A673 (cell line): Measurements from ENCODE around the gene ANO7. TPM values are rescaled to one million over a fixed set of nuclear protein-coding genes. Genes with fewer than 3 reads are reported as not detected.

Experiments used
- BruUV-seq: library from RNA; stranded (reverse); fragments of 400-500 nt; replicated peaks from 2 replicates; lab custom pipeline; 2021; lab: Mats Ljungman, UMichigan
- CTCF ChIA-PET: fragments of 300-600 bp; sonication (Branson Sonifier 250); formaldehyde crosslinking; loops from one replicate; lab custom pipeline; 2022; ENCODE audit warnings: antibody characterized with exemption; lab: Charles Lee
- POLR2A ChIA-PET: fragments of 300-600 bp; sonication (Branson Sonifier 250); formaldehyde crosslinking; loops from one replicate; lab custom pipeline; 2022; ENCODE audit warnings: antibody characterized with exemption; ENCODE audit not compliant: low non-redundant PET; lab: Charles Lee
- DNase-seq: peaks from one replicate; pipeline ENCODE4 v3.0.0-alpha.2; 2015; ENCODE audit warnings: low spot score
- H3K27ac ChIP-seq: fragments of 200-600 bp; sonication (generic); 2 replicates; pipeline ENCODE4 v1.5.1; 2016; ENCODE audit warnings: mixed run types, low read depth, mild to moderate bottlenecking, mixed read lengths, antibody characterized with exemption, low read length; ENCODE audit not compliant: poor library complexity, severe bottlenecking
- H3K27me3 ChIP-seq: fragments of 200-600 bp; sonication (generic); replicated peaks from 2 replicates; pipeline ENCODE4 v1.6.1; 2017; ENCODE audit warnings: mixed run types, low read depth, mild to moderate bottlenecking, mixed read lengths, antibody characterized with exemption, low read length; ENCODE audit not compliant: insufficient read depth, poor library complexity
- H3K36me3 ChIP-seq: fragments of 200-600 bp; sonication (generic); 2 replicates; pipeline ENCODE4 v1.6.1; 2016; ENCODE audit warnings: mixed run types, mild to moderate bottlenecking, mixed read lengths, antibody characterized with exemption, low read length; ENCODE audit not compliant: insufficient read depth, poor library complexity, severe bottlenecking
- H3K4me1 ChIP-seq: fragments of 200-600 bp; sonication (generic); 2 replicates; pipeline ENCODE4 v1.6.1; 2017; ENCODE audit warnings: mixed run types, mild to moderate bottlenecking, mixed read lengths, antibody characterized with exemption, low read length; ENCODE audit not compliant: insufficient read depth, poor library complexity, severe bottlenecking
- H3K4me3 ChIP-seq: fragments of 200-600 bp; sonication (generic); 2 replicates; pipeline ENCODE4 v1.5.1; 2016; ENCODE audit warnings: low read depth, mixed run types, mild to moderate bottlenecking, mixed read lengths, low read length; ENCODE audit not compliant: poor library complexity, severe bottlenecking
- H3K9me3 ChIP-seq: fragments of 200-600 bp; sonication (generic); 2 replicates; pipeline ENCODE4 v1.6.1; 2016; ENCODE audit warnings: mixed run types, low read depth, mild to moderate bottlenecking, mixed read lengths, antibody characterized with exemption, low read length; ENCODE audit not compliant: poor library complexity, severe bottlenecking
- EZH2 ChIP-seq: fragments of 200-600 bp; sonication (generic); IDR thresholded peaks from 2 replicates; pipeline ENCODE4 v1.6.1; 2017; ENCODE audit warnings: borderline replicate concordance, low read depth, mild to moderate bottlenecking, mixed read lengths, antibody characterized with exemption, low read length; ENCODE audit not compliant: poor library complexity, severe bottlenecking
- intact Hi-C: fragments of 100-400 bp; cut with micrococcal nuclease; formaldehyde crosslinking; loops from one replicate; pipeline ENCODE4 v1.10.0; 2022; ENCODE audit not compliant: unreplicated experiment
- total RNA-seq: library from RNA; stranded (reverse); gene quantifications from 2 replicates; pipeline ENCODE4 v1.2.3, GENCODE V29; 2021
- TF ChIP-seq, protein P1 (sequence below): fragments of 300-800, 200-600 bp; sonication (generic); conservative IDR thresholded peaks from 2 replicates; pipeline ENCODE4 v1.5.1; 2017; ENCODE audit warnings: low read depth, mild to moderate bottlenecking, antibody characterized with exemption, low read length, moderate library complexity, mixed read lengths

The ANO7 gene
- total RNA-seq, 1 experiment from 2014 or later, result 0.45 TPM

DNA sequence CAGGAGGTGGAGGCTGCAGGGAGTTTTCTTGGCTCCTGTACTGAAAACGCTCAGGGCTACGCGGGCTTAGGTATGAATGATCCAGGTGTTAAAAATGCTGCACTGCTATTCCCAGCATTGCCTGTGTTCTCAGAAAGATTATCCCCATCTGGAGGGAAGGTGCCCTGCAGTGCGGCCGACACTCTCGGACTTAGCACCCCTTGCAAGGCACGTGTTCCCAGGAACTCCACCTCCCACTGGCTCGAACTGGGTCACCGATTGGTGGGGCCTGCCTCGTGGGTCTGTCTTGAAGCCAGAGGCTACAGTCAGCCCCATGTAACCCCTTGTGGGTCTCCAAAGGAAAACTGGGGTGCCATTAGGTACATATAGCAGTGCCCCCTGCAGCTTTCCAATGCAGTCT, 25.7 kb downstream of the ANO7 start:
- no peak for TF ChIP-seq EZH2
- TF ChIP-seq, protein P1, sequence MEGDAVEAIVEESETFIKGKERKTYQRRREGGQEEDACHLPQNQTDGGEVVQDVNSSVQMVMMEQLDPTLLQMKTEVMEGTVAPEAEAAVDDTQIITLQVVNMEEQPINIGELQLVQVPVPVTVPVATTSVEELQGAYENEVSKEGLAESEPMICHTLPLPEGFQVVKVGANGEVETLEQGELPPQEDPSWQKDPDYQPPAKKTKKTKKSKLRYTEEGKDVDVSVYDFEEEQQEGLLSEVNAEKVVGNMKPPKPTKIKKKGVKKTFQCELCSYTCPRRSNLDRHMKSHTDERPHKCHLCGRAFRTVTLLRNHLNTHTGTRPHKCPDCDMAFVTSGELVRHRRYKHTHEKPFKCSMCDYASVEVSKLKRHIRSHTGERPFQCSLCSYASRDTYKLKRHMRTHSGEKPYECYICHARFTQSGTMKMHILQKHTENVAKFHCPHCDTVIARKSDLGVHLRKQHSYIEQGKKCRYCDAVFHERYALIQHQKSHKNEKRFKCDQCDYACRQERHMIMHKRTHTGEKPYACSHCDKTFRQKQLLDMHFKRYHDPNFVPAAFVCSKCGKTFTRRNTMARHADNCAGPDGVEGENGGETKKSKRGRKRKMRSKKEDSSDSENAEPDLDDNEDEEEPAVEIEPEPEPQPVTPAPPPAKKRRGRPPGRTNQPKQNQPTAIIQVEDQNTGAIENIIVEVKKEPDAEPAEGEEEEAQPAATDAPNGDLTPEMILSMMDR, result no peak
- intact Hi-C loops, result no loop called here
- no TSS peak for BruUV-seq

DNA sequence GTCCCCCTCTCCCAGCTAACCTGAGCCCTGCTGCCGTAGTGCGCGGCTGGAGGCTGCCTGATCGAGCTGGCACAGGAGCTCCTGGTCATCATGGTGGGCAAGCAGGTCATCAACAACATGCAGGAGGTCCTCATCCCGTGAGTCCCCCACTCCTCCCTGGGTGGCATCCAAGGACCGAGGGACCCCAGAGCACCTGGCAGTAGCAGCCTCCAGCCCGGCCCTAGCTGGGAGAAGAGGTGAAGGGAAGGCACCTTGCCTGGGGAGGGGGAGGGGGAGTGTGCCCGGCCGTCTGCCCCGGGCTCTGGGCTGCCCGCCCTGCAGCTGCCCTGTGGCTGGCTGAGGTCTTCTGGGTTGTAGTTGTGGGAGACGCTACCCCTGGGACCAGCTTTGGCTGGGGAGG, 26.3 kb downstream of the ANO7 start:
- BruUV-seq, result no TSS peak
- Histone ChIP-seq H3K4me1 (no peaks in the 10 kb centered on the region), H3K27me3 (no peaks in the 10 kb centered on the region), H3K36me3 (no peaks in the 10 kb centered on the region), H3K9me3 (no peaks in the 10 kb centered on the region), H3K27ac (no peak overlapping the region), H3K4me3 (no peak overlapping the region)
- ChIA-PET POLR2A (no interaction called here), CTCF (no interaction called here)
- intact Hi-C loops, result no loop called here
- DNase-seq, result no peak
- no peak for TF ChIP-seq EZH2

More for the DNA sequence above, 25.7 kb downstream of the ANO7 start:
- Histone ChIP-seq H3K9me3 (no peaks in the 10 kb centered on the region), H3K36me3 (no peaks in the 10 kb centered on the region), H3K27me3 (no peaks in the 10 kb centered on the region), H3K4me1 (no peaks in the 10 kb centered on the region), H3K27ac (no peak overlapping the region), H3K4me3 (no peak overlapping the region)
- ChIA-PET POLR2A (no interaction called here), CTCF (no interaction called here)
- DNase-seq, result no peak

- no TSS peak for BruUV-seq
- no peaks in the 10 kb centered on the region for H3K27me3 ChIP-seq
- no peaks in the 10 kb centered on the region for H3K4me1 ChIP-seq
- DNase-seq, result no peak
- H3K9me3 ChIP-seq, result no peaks in the 10 kb centered on the region
- no peaks in the 10 kb centered on the region for H3K36me3 ChIP-seq
- ChIA-PET POLR2A (no interaction called here), CTCF (no interaction called here)
- H3K27ac ChIP-seq, result no peak overlapping the region
- H3K4me3 ChIP-seq, result no peak overlapping the region
- intact Hi-C loops, result no loop called here
- TF ChIP-seq EZH2, result no peak
- TF ChIP-seq, protein P1, result no peak
These were observed 26.9 kb downstream of the ANO7 start for GRCh38 chr2:241215421-241215820.

DNA sequence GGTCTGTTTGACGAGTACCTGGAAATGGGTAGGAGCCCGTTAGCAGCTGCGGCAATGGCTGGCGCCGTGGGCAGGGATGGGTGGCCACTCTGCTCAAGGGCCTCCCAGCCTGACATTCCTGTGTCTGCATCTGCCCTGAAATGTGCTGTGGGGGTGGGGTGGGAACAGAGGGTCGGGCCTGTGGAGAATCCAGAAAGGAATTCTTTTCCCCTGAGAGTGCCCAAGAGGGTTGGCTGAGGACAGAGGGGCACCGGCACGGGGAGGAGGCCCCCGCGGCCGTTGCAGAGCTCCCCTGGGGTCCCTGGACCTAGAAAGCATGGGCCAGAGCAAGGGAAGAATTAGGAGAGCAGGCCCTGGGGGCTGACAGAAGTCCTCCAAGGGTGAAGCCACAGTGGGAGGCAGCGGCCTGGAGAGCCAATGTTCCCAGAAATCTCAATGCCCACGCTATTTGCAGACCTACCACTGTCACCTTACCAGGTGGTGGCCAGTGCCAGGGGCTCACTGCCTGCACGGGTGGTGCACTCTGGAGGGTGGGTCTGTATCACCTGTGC, 27.8 kb downstream of the ANO7 start:
- no peak for TF ChIP-seq EZH2
- TF ChIP-seq, protein P1, result no peak
- no TSS peak for BruUV-seq
- no peak overlapping the region for H3K4me3 ChIP-seq
- no peaks in the 10 kb centered on the region for H3K9me3 ChIP-seq
- intact Hi-C loops, result no loop called here
- H3K27ac ChIP-seq, result no peak overlapping the region
- H3K27me3 ChIP-seq, result no peaks in the 10 kb centered on the region
- no peaks in the 10 kb centered on the region for H3K36me3 ChIP-seq
- no peak for DNase-seq
- ChIA-PET POLR2A (no interaction called here), CTCF (no interaction called here)
- H3K4me1 ChIP-seq, result no peaks in the 10 kb centered on the region
